NT2/D1 (cell line): Measurements from ENCODE around the gene ZNF235.

Experiments
- SUZ12 ChIP-seq: IDR thresholded peaks from 2 replicates; pipeline ENCODE4 v1.6.1; 2011; ENCODE audit not compliant: insufficient read length, insufficient read depth; ENCODE audit errors: extremely low read depth
- YY1 ChIP-seq: IDR thresholded peaks from 2 replicates; pipeline ENCODE4 v1.6.1; 2011; ENCODE audit not compliant: insufficient read length, insufficient read depth

GRCh38 chr19:44308011-44308410 lies 3.2 kb upstream of the ZNF235 start:
- no peak for TF ChIP-seq YY1
- TF ChIP-seq SUZ12, result no peak
